A673 (cell line): Measurements from ENCODE around the gene GALNT9. TPM values are rescaled to one million over a fixed set of nuclear protein-coding genes. Genes with fewer than 3 reads are reported as not detected.
A peak's percentile ranks its signal among the peaks of the same experiment; 100 is the strongest.

Experiments
- BruUV-seq: library from RNA; stranded (reverse); fragments of 400-500 nt; replicated peaks from 2 replicates; lab custom pipeline; 2021; lab: Mats Ljungman, UMichigan
- CTCF ChIA-PET: fragments of 300-600 bp; sonication (Branson Sonifier 250); formaldehyde crosslinking; loops from one replicate; lab custom pipeline; 2022; ENCODE audit warnings: antibody characterized with exemption; lab: Charles Lee
- POLR2A ChIA-PET: fragments of 300-600 bp; sonication (Branson Sonifier 250); formaldehyde crosslinking; loops from one replicate; lab custom pipeline; 2022; ENCODE audit warnings: antibody characterized with exemption; ENCODE audit not compliant: low non-redundant PET; lab: Charles Lee
- DNase-seq: peaks from one replicate; pipeline ENCODE4 v3.0.0-alpha.2; 2015; ENCODE audit warnings: low spot score
- H3K27ac ChIP-seq: fragments of 200-600 bp; sonication (generic); 2 replicates; pipeline ENCODE4 v1.5.1; 2016; ENCODE audit warnings: mixed run types, low read depth, mild to moderate bottlenecking, mixed read lengths, antibody characterized with exemption, low read length; ENCODE audit not compliant: poor library complexity, severe bottlenecking
- H3K27me3 ChIP-seq: fragments of 200-600 bp; sonication (generic); replicated peaks from 2 replicates; pipeline ENCODE4 v1.6.1; 2017; ENCODE audit warnings: mixed run types, low read depth, mild to moderate bottlenecking, mixed read lengths, antibody characterized with exemption, low read length; ENCODE audit not compliant: insufficient read depth, poor library complexity
- H3K36me3 ChIP-seq: fragments of 200-600 bp; sonication (generic); 2 replicates; pipeline ENCODE4 v1.6.1; 2016; ENCODE audit warnings: mixed run types, mild to moderate bottlenecking, mixed read lengths, antibody characterized with exemption, low read length; ENCODE audit not compliant: insufficient read depth, poor library complexity, severe bottlenecking
- H3K4me1 ChIP-seq: fragments of 200-600 bp; sonication (generic); 2 replicates; pipeline ENCODE4 v1.6.1; 2017; ENCODE audit warnings: mixed run types, mild to moderate bottlenecking, mixed read lengths, antibody characterized with exemption, low read length; ENCODE audit not compliant: insufficient read depth, poor library complexity, severe bottlenecking
- H3K4me3 ChIP-seq: fragments of 200-600 bp; sonication (generic); 2 replicates; pipeline ENCODE4 v1.5.1; 2016; ENCODE audit warnings: low read depth, mixed run types, mild to moderate bottlenecking, mixed read lengths, low read length; ENCODE audit not compliant: poor library complexity, severe bottlenecking
- H3K9me3 ChIP-seq: fragments of 200-600 bp; sonication (generic); 2 replicates; pipeline ENCODE4 v1.6.1; 2016; ENCODE audit warnings: mixed run types, low read depth, mild to moderate bottlenecking, mixed read lengths, antibody characterized with exemption, low read length; ENCODE audit not compliant: poor library complexity, severe bottlenecking
- CTCF ChIP-seq: fragments of 300-800, 200-600 bp; sonication (generic); conservative IDR thresholded peaks from 2 replicates; pipeline ENCODE4 v1.5.1; 2017; ENCODE audit warnings: low read depth, mild to moderate bottlenecking, antibody characterized with exemption, low read length, moderate library complexity, mixed read lengths
- EZH2 ChIP-seq: fragments of 200-600 bp; sonication (generic); IDR thresholded peaks from 2 replicates; pipeline ENCODE4 v1.6.1; 2017; ENCODE audit warnings: borderline replicate concordance, low read depth, mild to moderate bottlenecking, mixed read lengths, antibody characterized with exemption, low read length; ENCODE audit not compliant: poor library complexity, severe bottlenecking
- intact Hi-C: fragments of 100-400 bp; cut with micrococcal nuclease; formaldehyde crosslinking; loops from one replicate; pipeline ENCODE4 v1.10.0; 2022; ENCODE audit not compliant: unreplicated experiment
- total RNA-seq: library from RNA; stranded (reverse); gene quantifications from 2 replicates; pipeline ENCODE4 v1.2.3, GENCODE V29; 2021

GALNT9 gene
- total RNA-seq, 1 experiment from 2014 or later, result 7.4 TPM

GRCh38 chr12:132343294-132344004 lies 14.1 kb upstream of the GALNT9 start:
- Histone ChIP-seq H3K9me3 (no peaks in the 10 kb centered on the region), H3K4me3 (no peak overlapping the region), H3K27ac (no peak overlapping the region), H3K36me3 (no peaks in the 10 kb centered on the region), H3K4me1 (peaks cover 15% of the 10 kb centered on the region), H3K27me3 (peaks cover 8% of the 10 kb centered on the region)
- ChIA-PET POLR2A (no interaction called here), CTCF (interaction anchor here (0.8 kb wide), 1 partner anchor 30 kb away, joined by 3 read pairs; no protein-coding TSS in a partner anchor)
- no TSS peak for BruUV-seq
- no peak for TF ChIP-seq CTCF
- TF ChIP-seq EZH2, result no peak
- peak; percentile 52 for DNase-seq
- intact Hi-C loops, result no loop called here

GRCh38 chr12:132342251-132343227 lies 13.2 kb upstream of the GALNT9 start:
- CTCF ChIA-PET, result no interaction called here
- Histone ChIP-seq H3K4me3 (no peak overlapping the region), H3K4me1 (peaks cover 15% of the 10 kb centered on the region), H3K36me3 (no peaks in the 10 kb centered on the region), H3K27ac (no peak overlapping the region), H3K9me3 (no peaks in the 10 kb centered on the region), H3K27me3 (peaks cover 8% of the 10 kb centered on the region)
- POLR2A ChIA-PET, result no interaction called here
- intact Hi-C loops, result no loop called here
- no TSS peak for BruUV-seq
- DNase-seq, result peak; percentile 38
- TF ChIP-seq CTCF, result peak; percentile 31
- no peak for TF ChIP-seq EZH2

- Histone ChIP-seq H3K4me3 (no peak overlapping the region), H3K36me3 (no peaks in the 10 kb centered on the region), H3K9me3 (no peaks in the 10 kb centered on the region), H3K4me1 (peaks cover 15% of the 10 kb centered on the region), H3K27ac (no peak overlapping the region), H3K27me3 (peaks cover 8% of the 10 kb centered on the region)
- DNase-seq, result no peak
- POLR2A ChIA-PET, result no interaction called here
- intact Hi-C loops, result no loop called here
- CTCF ChIA-PET, result no interaction called here
- no peak for TF ChIP-seq EZH2
- TF ChIP-seq CTCF, result no peak
- no TSS peak for BruUV-seq
Observed at GRCh38 chr12:132341318-132342050, 12.1 kb upstream of the GALNT9 start.
